ENCODE data around the gene SAYSD1.

Gene SAYSD1

GRCh38 chr6:39072830-39073229 lies 42.2 kb downstream of the SAYSD1 start:
- no peak for DNase-seq
- ATAC-seq (replicated peaks): no peak
- H3K4me1 Mint-ChIP-seq (ENCODE audit: low read depth in 2 of 2): peaks cover 0 to 2% of the 10 kb centered on the region in 2 donors
- no peaks in the 10 kb centered on the region for H3K36me3 Mint-ChIP-seq (ENCODE audit: insufficient read depth)
- no peak overlapping the region for H3K4me3 Mint-ChIP-seq
- no peaks in the 10 kb centered on the region for H3K9me3 Mint-ChIP-seq
- H3K27me3 Mint-ChIP-seq: peaks cover 5 to 29% of the 10 kb centered on the region in 2 donors
- no peak overlapping the region for H3K27ac Mint-ChIP-seq

DNA sequence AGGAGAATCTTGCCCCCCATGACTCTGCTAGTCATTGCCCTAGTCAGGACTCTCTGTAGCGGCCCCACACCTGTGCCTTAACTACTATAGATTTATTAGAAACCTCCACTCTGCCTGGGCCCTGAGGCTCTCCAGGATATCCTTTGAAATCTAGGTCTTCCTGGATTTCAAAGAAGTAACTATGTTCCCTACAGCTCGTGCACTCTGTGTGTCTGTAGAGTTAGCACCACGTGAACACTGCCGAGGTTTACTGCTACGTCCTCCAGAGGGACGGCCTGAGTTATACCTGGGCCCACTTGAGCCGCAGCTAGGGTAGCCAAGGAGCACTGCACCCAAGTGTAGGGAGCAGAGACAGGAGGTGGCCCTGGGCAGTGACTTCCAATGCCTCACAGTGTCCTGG lies 46.6 kb downstream of the SAYSD1 start:
- ATAC-seq (replicated peaks) (no peak), DNase-seq (no peak)
- Mint-ChIP-seq H3K4me1 (ENCODE audit: low read depth in 2 of 2) (no peaks in the 10 kb centered on the region), H3K9me3 (no peaks in the 10 kb centered on the region), H3K4me3 (no peak overlapping the region), H3K27ac (no peak overlapping the region), H3K27me3 (peaks cover 25 to 54% of the 10 kb centered on the region in 2 donors), H3K36me3 (ENCODE audit: insufficient read depth) (no peaks in the 10 kb centered on the region)

- H3K36me3 Mint-ChIP-seq (ENCODE audit: insufficient read depth): no peaks in the 10 kb centered on the region
- no peak for ATAC-seq (replicated peaks)
- DNase-seq: no peak
- H3K4me3 Mint-ChIP-seq: no peak overlapping the region
- H3K27ac Mint-ChIP-seq: no peak overlapping the region
- peaks cover 34 to 55% of the 10 kb centered on the region in 2 donors for H3K27me3 Mint-ChIP-seq
- H3K4me1 Mint-ChIP-seq (ENCODE audit: low read depth in 2 of 2): no peaks in the 10 kb centered on the region
- H3K9me3 Mint-ChIP-seq: no peaks in the 10 kb centered on the region
Measured at GRCh38 chr6:39065561-39065960, 49.4 kb downstream of the SAYSD1 start.

DNA sequence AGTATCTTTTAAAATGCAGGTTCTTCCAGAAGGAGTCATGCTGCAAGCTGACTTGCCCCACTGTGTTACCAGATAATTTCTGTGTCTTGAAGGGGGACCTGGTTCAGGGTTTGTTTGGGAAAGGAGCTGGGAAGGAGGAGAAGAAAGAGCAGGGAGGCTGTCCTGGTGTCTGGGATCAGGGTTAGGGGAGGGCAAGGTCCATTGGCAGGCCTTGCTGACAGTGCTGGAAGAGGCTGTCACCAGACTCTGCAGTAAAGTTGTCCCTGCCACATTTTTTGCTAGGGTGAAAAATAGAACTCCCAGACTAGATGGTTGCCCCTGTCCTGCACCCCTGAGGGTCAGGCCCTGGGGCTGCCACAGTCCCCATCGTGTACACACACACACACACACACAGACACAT lies 51.5 kb downstream of the SAYSD1 start:
- Mint-ChIP-seq H3K36me3 (ENCODE audit: insufficient read depth) (no peaks in the 10 kb centered on the region), H3K4me3 (no peak overlapping the region), H3K9me3 (no peaks in the 10 kb centered on the region), H3K4me1 (ENCODE audit: low read depth in 2 of 2) (no peaks in the 10 kb centered on the region), H3K27me3 (peaks cover 41 to 67% of the 10 kb centered on the region in 2 donors), H3K27ac (no peak overlapping the region)
- ATAC-seq (replicated peaks) (no peak), DNase-seq (no peak)

GRCh38 chr6:39062014-39062740 lies 52.8 kb downstream of the SAYSD1 start:
- Mint-ChIP-seq H3K27ac (no peak overlapping the region), H3K9me3 (no peaks in the 10 kb centered on the region), H3K4me1 (ENCODE audit: low read depth in 2 of 2) (no peaks in the 10 kb centered on the region), H3K36me3 (ENCODE audit: insufficient read depth) (no peaks in the 10 kb centered on the region), H3K27me3 (peaks cover 41 to 64% of the 10 kb centered on the region in 2 donors), H3K4me3 (no peak overlapping the region)
- ATAC-seq (replicated peaks) (no peak), DNase-seq (no peak)

GRCh38 chr6:39061588-39061987 lies 53.4 kb downstream of the SAYSD1 start:
- H3K4me3 Mint-ChIP-seq: no peak overlapping the region
- no peak for DNase-seq
- no peaks in the 10 kb centered on the region for H3K9me3 Mint-ChIP-seq
- H3K27me3 Mint-ChIP-seq: peaks cover 36 to 65% of the 10 kb centered on the region in 2 donors
- H3K4me1 Mint-ChIP-seq (ENCODE audit: low read depth in 2 of 2): peaks cover 0 to 2% of the 10 kb centered on the region in 2 donors
- no peak for ATAC-seq (replicated peaks)
- H3K27ac Mint-ChIP-seq: no peak overlapping the region
- H3K36me3 Mint-ChIP-seq (ENCODE audit: insufficient read depth): no peaks in the 10 kb centered on the region

GRCh38 chr6:39061182-39061581 lies 53.8 kb downstream of the SAYSD1 start:
- Mint-ChIP-seq H3K27ac (no peak overlapping the region), H3K9me3 (no peaks in the 10 kb centered on the region), H3K27me3 (peaks cover 33 to 65% of the 10 kb centered on the region in 2 donors), H3K4me1 (ENCODE audit: low read depth in 2 of 2) (peaks cover 0 to 3% of the 10 kb centered on the region in 2 donors), H3K36me3 (ENCODE audit: insufficient read depth) (no peaks in the 10 kb centered on the region), H3K4me3 (no peak overlapping the region)
- no peak for ATAC-seq (replicated peaks)
- DNase-seq: no peak

DNA sequence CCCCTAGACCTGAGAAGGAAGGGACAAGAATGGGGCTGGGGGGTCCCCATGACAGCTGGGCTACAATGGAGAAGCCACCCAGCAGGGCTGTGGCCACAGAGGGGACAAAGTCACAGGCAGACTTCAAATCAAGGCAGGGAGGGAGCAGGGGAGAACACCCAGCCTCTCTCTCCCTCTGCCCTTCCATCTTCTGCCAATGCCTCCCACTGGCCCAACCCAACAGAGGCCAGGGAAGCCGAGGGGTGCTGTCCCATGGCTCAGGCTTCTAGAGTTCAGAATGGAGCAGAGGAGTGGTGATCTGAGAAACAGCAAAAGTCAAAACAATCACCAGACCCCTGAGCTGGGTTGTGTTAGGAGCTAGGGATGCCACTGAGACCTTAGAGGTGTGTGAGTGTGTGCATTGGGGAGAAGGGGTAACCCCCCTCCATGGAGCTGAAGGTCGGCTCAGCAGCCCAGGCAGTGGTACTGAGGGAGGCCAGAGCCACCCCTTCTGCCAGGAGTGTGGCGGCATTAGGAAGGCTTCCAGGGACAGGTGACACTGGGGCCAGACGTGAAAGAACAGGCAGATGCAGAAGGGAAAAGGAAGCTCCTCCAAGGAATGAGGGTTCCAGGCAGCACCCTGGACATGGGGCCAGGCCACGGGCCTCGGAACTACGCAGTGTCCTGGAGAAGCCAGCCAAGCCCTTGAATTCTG lies 54.4 kb downstream of the SAYSD1 start:
- Mint-ChIP-seq H3K36me3 (ENCODE audit: insufficient read depth) (no peaks in the 10 kb centered on the region), H3K4me1 (ENCODE audit: low read depth in 2 of 2) (peaks cover 0 to 3% of the 10 kb centered on the region in 2 donors), H3K4me3 (no peak overlapping the region), H3K27ac (no peak overlapping the region), H3K9me3 (no peaks in the 10 kb centered on the region), H3K27me3 (peaks cover 30 to 61% of the 10 kb centered on the region in 2 donors)
- DNase-seq: no peak
- ATAC-seq (replicated peaks): no peak

- H3K4me1 Mint-ChIP-seq (ENCODE audit: low read depth in 2 of 2): peaks cover 0 to 3% of the 10 kb centered on the region in 2 donors
- H3K36me3 Mint-ChIP-seq (ENCODE audit: insufficient read depth): no peaks in the 10 kb centered on the region
- ATAC-seq (replicated peaks) (no peak), DNase-seq (no peak)
- peaks cover 20 to 54% of the 10 kb centered on the region in 2 donors for H3K27me3 Mint-ChIP-seq
- no peak overlapping the region for H3K27ac Mint-ChIP-seq
- no peaks in the 10 kb centered on the region for H3K9me3 Mint-ChIP-seq
- H3K4me3 Mint-ChIP-seq: no peak overlapping the region
Measured at GRCh38 chr6:39059496-39060310, 55.3 kb downstream of the SAYSD1 start.

- Mint-ChIP-seq H3K4me1 (ENCODE audit: low read depth in 2 of 2) (peaks cover 0 to 3% of the 10 kb centered on the region in 2 donors), H3K36me3 (ENCODE audit: insufficient read depth) (no peaks in the 10 kb centered on the region), H3K4me3 (no peak overlapping the region), H3K9me3 (no peaks in the 10 kb centered on the region), H3K27me3 (peaks cover 21 to 60% of the 10 kb centered on the region in 2 donors), H3K27ac (no peak overlapping the region)
- DNase-seq (no peak), ATAC-seq (replicated peaks) (no peak)
Measured at GRCh38 chr6:39058471-39059147, 56.4 kb downstream of the SAYSD1 start.

GRCh38 chr6:39057251-39058155 lies 57.5 kb downstream of the SAYSD1 start:
- ATAC-seq (replicated peaks) (no peak), DNase-seq (no peak)
- Mint-ChIP-seq H3K27me3 (peaks cover 23 to 71% of the 10 kb centered on the region in 2 donors), H3K27ac (no peak overlapping the region), H3K4me1 (ENCODE audit: low read depth in 2 of 2) (peaks cover 0 to 6% of the 10 kb centered on the region in 2 donors), H3K4me3 (no peak overlapping the region), H3K9me3 (no peaks in the 10 kb centered on the region), H3K36me3 (ENCODE audit: insufficient read depth) (no peaks in the 10 kb centered on the region)

- Mint-ChIP-seq H3K4me3 (no peak overlapping the region), H3K27me3 (peaks cover 27 to 79% of the 10 kb centered on the region in 2 donors), H3K36me3 (ENCODE audit: insufficient read depth) (no peaks in the 10 kb centered on the region), H3K27ac (no peak overlapping the region), H3K9me3 (no peaks in the 10 kb centered on the region), H3K4me1 (ENCODE audit: low read depth in 2 of 2) (peaks cover 4 to 10% of the 10 kb centered on the region in 2 donors)
- DNase-seq (no peak), ATAC-seq (replicated peaks) (no peak)
Measured at GRCh38 chr6:39056681-39057080, 58.3 kb downstream of the SAYSD1 start.

Measured in effector memory CD8-positive, alpha-beta T cell (primary cell).